Karpas-422 (cell line): ENCODE measurements around the gene DKC1. TPM values are rescaled to one million over a fixed set of nuclear protein-coding genes. Genes with fewer than 3 reads are reported as not detected.
A peak's percentile ranks its signal among the peaks of the same experiment; 100 is the strongest.

Source experiments
- DNase-seq: peaks from one replicate; pipeline ENCODE4 v3.0.0-alpha.2; 2015
- H2AFZ ChIP-seq: fragments of 200-600 bp; sonication (generic); 2 replicates; pipeline ENCODE4 v1.6.1; 2014; ENCODE audit warnings: antibody characterized with exemption, low read length, mixed read lengths
- H3K27ac ChIP-seq: fragments of 200-600 bp; sonication (generic); 2 replicates; pipeline ENCODE4 v1.5.1; 2014; ENCODE audit warnings: mild to moderate bottlenecking, low read length, moderate library complexity
- H3K27me3 ChIP-seq: fragments of 200-600 bp; sonication (generic); 2 replicates; pipeline ENCODE4 v1.6.1; 2014; ENCODE audit warnings: low read length, mixed read lengths
- H3K36me3 ChIP-seq: fragments of 200-600 bp; sonication (generic); 2 replicates; pipeline ENCODE4 v1.6.1; 2014; ENCODE audit warnings: low read length, mixed read lengths; ENCODE audit not compliant: insufficient read depth
- H3K4me1 ChIP-seq: fragments of 200-600 bp; sonication (generic); 2 replicates; pipeline ENCODE4 v1.6.1; 2014; ENCODE audit warnings: mild to moderate bottlenecking, low read length, mixed read lengths
- H3K4me2 ChIP-seq: fragments of 200-600 bp; sonication (generic); 2 replicates; pipeline ENCODE4 v1.6.1; 2014; ENCODE audit warnings: low read length, low read depth, mild to moderate bottlenecking; ENCODE audit not compliant: poor library complexity, severe bottlenecking
- H3K4me3 ChIP-seq: fragments of 200-600 bp; sonication (generic); 2 replicates; pipeline ENCODE4 v1.5.1; 2014; ENCODE audit warnings: mild to moderate bottlenecking, antibody characterized with exemption, low read length, mixed read lengths
- H3K79me2 ChIP-seq: fragments of 200-600 bp; sonication (generic); 2 replicates; pipeline ENCODE4 v1.6.1; 2014; ENCODE audit warnings: mild to moderate bottlenecking, low read length, mixed read lengths
- H3K9ac ChIP-seq: fragments of 200-600 bp; sonication (generic); 2 replicates; pipeline ENCODE4 v1.6.0; 2014; ENCODE audit warnings: low read length
- H3K9me2 ChIP-seq: fragments of 200-600 bp; sonication (generic), shearing (Covaris generic); replicated peaks from 2 replicates; pipeline ENCODE4 v1.6.0; 2014; ENCODE audit warnings: mild to moderate bottlenecking, low read length, moderate library complexity; ENCODE audit not compliant: insufficient read depth
- H3K9me3 ChIP-seq: fragments of 300-700, 200-600 bp; sonication (generic); 2 replicates; pipeline ENCODE4 v1.6.1; 2014; ENCODE audit warnings: low read length, mixed read lengths
- H4K20me1 ChIP-seq: fragments of 200-600 bp; sonication (generic); 2 replicates; pipeline ENCODE4 v1.6.1; 2014; ENCODE audit warnings: mild to moderate bottlenecking, antibody characterized with exemption, low read length, low read depth; ENCODE audit not compliant: insufficient read depth
- total RNA-seq: library from RNA; depleted of rRNA; stranded (reverse); fragments of >200 nt; shearing (Covaris generic); gene quantifications from 2 replicates; pipeline ENCODE4 v1.2.3, GENCODE V29; 2014; ENCODE audit warnings: low replicate concordance; rRNA removed

Gene DKC1
- 58.6 and 94.0 TPM in 2 replicates for total RNA-seq

DNA sequence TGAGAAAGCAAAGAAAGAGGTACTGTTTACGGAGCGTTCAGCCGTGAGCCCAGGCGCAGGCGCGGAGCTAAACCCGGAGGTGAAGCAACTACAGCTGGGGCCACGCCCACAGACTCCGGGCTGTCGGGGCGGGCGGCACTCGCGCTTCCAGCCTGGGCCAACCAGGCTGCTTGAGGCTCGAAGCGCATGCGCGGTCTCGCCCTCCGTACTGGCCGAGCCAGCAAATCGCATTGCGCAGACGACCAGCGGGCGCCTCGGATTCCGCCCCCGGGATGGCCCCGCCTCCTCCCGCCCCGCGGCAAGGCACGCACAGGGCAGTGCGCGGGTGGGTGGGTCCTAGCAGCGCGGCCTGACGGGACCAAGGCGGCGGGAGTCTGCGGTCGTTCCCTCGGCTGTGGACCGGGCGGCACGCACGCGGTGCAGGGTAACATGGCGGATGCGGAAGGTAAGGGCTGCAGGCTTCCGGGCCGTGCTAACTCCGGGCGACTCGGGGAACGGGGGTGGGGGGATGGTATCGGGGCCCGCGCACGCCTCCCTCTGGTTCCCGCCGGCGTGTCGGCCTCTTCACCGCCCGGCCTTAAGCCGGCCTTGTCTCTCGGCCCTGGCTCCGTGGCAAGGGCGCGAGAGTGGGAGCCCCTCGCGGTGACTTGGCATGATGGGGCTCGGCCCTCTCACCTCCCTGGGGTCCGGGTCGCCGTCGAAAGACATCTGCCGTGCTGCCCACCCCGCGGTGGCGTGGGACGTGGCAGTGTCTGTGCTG, at the start of gene DKC1:
TSS of gene DKC1 (plus strand) at position 328 of the 760 bp plus-strand sequence. CDS start at position 430, 102 bp downstream.
- DNase-seq: peak; percentile 97
- H3K36me3 ChIP-seq: peaks cover 28% of the 10 kb centered on the region
- peaks cover 31% of the 10 kb centered on the region for H3K79me2 ChIP-seq
- H4K20me1 ChIP-seq: peaks cover 9% of the 10 kb centered on the region; the same call in 1 of the 2 replicates
- H2AFZ ChIP-seq: 0 out of 2 replicates have a peak within 1 kb of the TSS, but pooled peaks have one; percentile 73
- no peaks in the 10 kb centered on the region for H3K9me3 ChIP-seq
- H3K27me3 ChIP-seq: no peaks in the 10 kb centered on the region
- peak within 1 kb of the TSS; percentile 68 for H3K4me3 ChIP-seq
- H3K4me2 ChIP-seq: peak within 1 kb of the TSS; percentile 76
- no peaks in the 10 kb centered on the region for H3K9me2 ChIP-seq
- H3K9ac ChIP-seq: peak within 1 kb of the TSS; percentile 87
- H3K27ac ChIP-seq: peak within 1 kb of the TSS; percentile 75
- peaks cover 14% of the 10 kb centered on the region for H3K4me1 ChIP-seq

DNA sequence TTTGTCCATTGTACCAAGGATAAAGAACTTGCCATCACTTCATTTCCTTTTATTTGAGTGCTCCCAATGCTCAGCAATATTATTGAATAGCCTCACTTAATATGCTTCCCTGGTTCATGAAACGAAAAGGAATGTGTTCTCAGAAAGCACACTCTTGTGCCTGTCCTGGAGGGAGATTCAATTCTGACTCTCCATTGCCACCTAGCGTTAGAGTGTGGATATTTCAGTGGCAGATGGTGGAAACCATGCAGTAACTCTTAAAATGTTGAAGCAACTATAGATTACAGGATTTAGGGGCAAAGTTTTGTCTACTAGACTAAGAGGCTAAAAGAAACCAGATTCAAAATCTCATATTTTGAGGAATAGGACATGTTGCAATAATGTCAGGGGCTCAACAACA, 47.7 kb upstream of the DKC1 start:
- Histone ChIP-seq H4K20me1 (no peaks in the 10 kb centered on the region), H3K4me2 (no peak overlapping the region), H3K4me3 (no peak overlapping the region), H3K9me2 (no peaks in the 10 kb centered on the region), H3K79me2 (no peaks in the 10 kb centered on the region), H3K9me3 (no peaks in the 10 kb centered on the region), H3K4me1 (peaks cover 31% of the 10 kb centered on the region), H3K9ac (no peak overlapping the region), H3K36me3 (no peaks in the 10 kb centered on the region), H2AFZ (no peak overlapping the region), H3K27me3 (no peaks in the 10 kb centered on the region), H3K27ac (no peak overlapping the region)
- DNase-seq: peak; percentile 86

DNA sequence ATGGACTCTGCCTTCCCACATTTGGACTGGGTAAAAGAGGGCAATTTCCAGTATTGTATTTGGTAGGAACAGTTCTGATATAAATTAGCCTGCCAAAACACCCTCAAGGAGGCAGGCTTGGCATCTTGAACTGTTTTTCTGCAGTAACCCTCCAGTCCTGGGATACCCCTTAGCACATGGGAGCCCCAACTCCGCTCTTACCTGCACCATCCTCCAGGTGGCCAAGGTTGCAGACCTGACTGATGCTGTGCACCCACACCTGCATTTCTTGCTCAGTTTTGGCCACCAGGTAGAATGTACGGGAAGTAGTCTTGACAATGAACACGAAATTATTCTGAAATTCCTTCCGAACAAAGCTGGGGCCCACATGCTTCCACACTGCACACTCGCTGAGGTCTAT, 46.8 kb upstream of the DKC1 start:
- Histone ChIP-seq H3K9me3 (no peaks in the 10 kb centered on the region), H3K79me2 (no peaks in the 10 kb centered on the region), H3K36me3 (no peaks in the 10 kb centered on the region), H4K20me1 (no peaks in the 10 kb centered on the region), H3K27me3 (no peaks in the 10 kb centered on the region), H3K9ac (no peak overlapping the region), H2AFZ (no peak overlapping the region), H3K27ac (no peak overlapping the region), H3K4me1 (peaks cover 31% of the 10 kb centered on the region), H3K4me2 (no peak overlapping the region), H3K4me3 (no peak overlapping the region), H3K9me2 (no peaks in the 10 kb centered on the region)
- DNase-seq: no peak

DNA sequence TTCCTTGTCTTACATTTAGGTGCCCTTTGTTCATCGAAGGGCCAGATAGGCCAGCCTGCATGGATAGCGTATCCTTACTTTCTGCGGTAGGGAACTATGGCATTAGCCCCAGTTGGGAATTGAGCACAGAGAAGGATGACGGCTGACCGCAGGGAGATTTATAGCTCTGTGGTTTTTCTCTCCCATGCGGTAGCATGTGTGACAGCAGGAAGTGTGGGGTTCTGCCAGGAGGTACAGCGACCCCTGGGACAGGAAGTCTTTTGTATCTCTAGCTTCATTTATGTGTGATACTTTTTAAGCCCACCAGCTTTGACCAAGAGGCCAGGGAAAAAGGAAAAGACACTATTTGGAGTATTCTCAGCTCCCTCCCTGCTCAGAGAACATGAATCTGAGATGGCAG, 44.8 kb upstream of the DKC1 start:
- peak overlapping the region; percentile 48; the same call in 1 of the 2 replicates for H2AFZ ChIP-seq
- H3K4me2 ChIP-seq: peak overlapping the region; percentile 55
- H3K27me3 ChIP-seq: no peaks in the 10 kb centered on the region
- H3K79me2 ChIP-seq: no peaks in the 10 kb centered on the region
- H3K9ac ChIP-seq: no peak overlapping the region
- H3K4me3 ChIP-seq: no peak overlapping the region
- H3K4me1 ChIP-seq: peaks cover 31% of the 10 kb centered on the region
- no peak overlapping the region for H3K27ac ChIP-seq
- no peaks in the 10 kb centered on the region for H3K9me3 ChIP-seq
- no peaks in the 10 kb centered on the region for H3K9me2 ChIP-seq
- DNase-seq: peak; percentile 54
- H4K20me1 ChIP-seq: no peaks in the 10 kb centered on the region
- no peaks in the 10 kb centered on the region for H3K36me3 ChIP-seq

DNA sequence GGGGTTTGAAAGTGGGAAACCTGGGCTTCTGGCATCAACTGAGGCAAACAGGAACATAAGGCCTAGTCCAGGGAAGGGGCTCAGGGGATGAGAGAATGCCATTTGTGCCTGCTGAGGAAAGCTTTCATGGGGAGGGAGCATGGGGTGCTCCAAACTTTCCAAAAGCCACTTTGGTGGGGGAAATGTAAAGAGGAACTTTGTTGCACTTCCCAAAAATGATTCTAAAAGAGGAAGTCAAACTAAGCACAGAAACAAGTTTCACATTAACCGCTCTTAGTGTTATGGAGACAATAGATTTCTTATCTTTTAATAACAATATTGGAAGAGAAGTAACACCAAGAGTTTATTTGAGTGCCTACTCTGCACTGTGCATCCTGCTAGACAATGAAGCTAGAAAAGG, 44.0 kb upstream of the DKC1 start:
- Histone ChIP-seq H3K9ac (no peak overlapping the region), H3K4me2 (peak overlapping the region; percentile 55)

DNA sequence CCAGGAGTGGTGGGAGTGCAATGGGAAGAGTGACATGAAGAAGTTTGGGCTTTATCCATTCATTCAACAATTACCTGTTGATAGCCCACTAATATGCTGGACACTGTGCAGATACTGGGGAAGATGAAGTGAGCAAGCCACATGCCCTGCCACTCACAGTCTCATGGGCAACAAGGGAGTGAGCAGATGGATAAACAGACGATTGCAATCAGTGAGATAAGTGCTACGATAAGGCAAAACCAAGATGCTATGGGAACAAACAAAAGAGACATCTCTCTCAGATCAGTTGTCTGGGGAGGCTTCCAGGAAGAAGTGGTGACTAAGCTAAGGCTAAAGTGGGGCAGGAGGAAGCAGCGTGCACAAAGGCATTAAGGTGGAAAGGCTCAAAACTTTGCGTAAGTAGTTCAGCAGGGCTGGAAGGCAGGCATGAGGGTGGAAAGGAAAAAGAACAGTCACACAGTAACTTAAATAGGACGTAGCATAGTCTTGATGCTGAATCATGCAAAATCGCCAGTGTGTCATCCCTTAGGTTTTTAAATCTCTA, 43.5 kb upstream of the DKC1 start:
- peak; percentile 64 for DNase-seq
- peak overlapping the region; percentile 23; the same call in 1 of the 2 replicates for H2AFZ ChIP-seq
- peak overlapping the region; percentile 21 for H3K27ac ChIP-seq
- H3K36me3 ChIP-seq: no peaks in the 10 kb centered on the region
- H3K79me2 ChIP-seq: no peaks in the 10 kb centered on the region
- no peaks in the 10 kb centered on the region for H3K9me2 ChIP-seq
- peak overlapping the region; percentile 28; the same call in 1 of the 2 replicates for H3K4me3 ChIP-seq
- H3K27me3 ChIP-seq: no peaks in the 10 kb centered on the region
- H3K4me1 ChIP-seq: peaks cover 31% of the 10 kb centered on the region
- peak overlapping the region; percentile 55 for H3K4me2 ChIP-seq
- H4K20me1 ChIP-seq: no peaks in the 10 kb centered on the region
- H3K9me3 ChIP-seq: no peaks in the 10 kb centered on the region
- H3K9ac ChIP-seq: no peak overlapping the region

More for the DNA sequence above, 44.0 kb upstream of the DKC1 start:
- Histone ChIP-seq H3K36me3 (no peaks in the 10 kb centered on the region), H3K9me2 (no peaks in the 10 kb centered on the region), H3K27me3 (no peaks in the 10 kb centered on the region), H4K20me1 (no peaks in the 10 kb centered on the region), H3K79me2 (no peaks in the 10 kb centered on the region), H3K27ac (peak overlapping the region; percentile 21), H2AFZ (0 out of 2 replicates have a peak overlapping the region, but pooled peaks have one; percentile 23), H3K9me3 (no peaks in the 10 kb centered on the region), H3K4me1 (peaks cover 31% of the 10 kb centered on the region), H3K4me3 (peak overlapping the region; percentile 28; the same call in 1 of the 2 replicates)
- DNase-seq: peak; percentile 54

DNA sequence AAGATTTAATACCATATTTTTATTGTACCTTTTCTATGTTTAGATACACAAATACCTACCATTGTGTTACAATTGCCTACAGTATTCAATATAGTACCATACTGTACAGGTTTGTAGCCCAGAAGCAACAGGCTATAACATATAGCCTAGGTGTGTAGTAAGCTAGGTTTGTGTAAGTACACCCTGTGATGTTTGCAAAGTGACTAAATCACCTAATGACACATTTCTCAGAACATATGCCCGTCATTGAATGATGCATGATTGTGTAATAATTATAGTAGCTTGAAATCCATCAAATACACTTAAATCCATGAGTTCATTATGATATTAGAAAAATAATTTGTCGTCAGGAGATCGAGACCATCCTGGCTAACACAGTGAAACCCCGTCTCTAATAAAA, 42.6 kb upstream of the DKC1 start:
- Histone ChIP-seq H4K20me1 (no peaks in the 10 kb centered on the region), H3K9ac (no peak overlapping the region), H3K4me1 (peaks cover 25% of the 10 kb centered on the region), H3K27me3 (no peaks in the 10 kb centered on the region), H2AFZ (no peak overlapping the region), H3K4me2 (no peak overlapping the region), H3K9me2 (no peaks in the 10 kb centered on the region), H3K36me3 (no peaks in the 10 kb centered on the region), H3K27ac (no peak overlapping the region), H3K9me3 (no peaks in the 10 kb centered on the region), H3K4me3 (no peak overlapping the region), H3K79me2 (no peaks in the 10 kb centered on the region)
- DNase-seq: no peak

DNA sequence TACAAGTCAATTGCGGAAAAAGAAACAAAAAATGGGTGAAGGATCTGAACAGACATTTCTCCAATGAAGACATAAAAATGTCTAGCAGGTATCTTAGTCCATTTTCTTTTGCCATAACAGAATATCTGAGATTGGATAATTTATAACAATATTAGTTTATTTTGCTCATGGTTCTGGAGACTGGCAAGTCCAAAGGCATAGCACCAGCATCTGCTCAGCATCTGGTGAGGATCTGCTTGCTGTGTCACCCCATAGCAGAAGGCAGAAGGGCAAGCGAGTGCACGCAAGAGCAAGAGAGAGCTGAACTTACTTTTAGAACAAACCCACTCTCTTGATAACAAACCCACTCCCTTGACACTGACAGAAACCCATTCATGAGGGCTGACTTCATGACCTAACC, 41.5 kb upstream of the DKC1 start:
- no peaks in the 10 kb centered on the region for H4K20me1 ChIP-seq
- no peak overlapping the region for H3K4me2 ChIP-seq
- H3K4me1 ChIP-seq: peaks cover 25% of the 10 kb centered on the region
- no peaks in the 10 kb centered on the region for H3K79me2 ChIP-seq
- H3K27me3 ChIP-seq: no peaks in the 10 kb centered on the region
- no peak overlapping the region for H3K4me3 ChIP-seq
- no peaks in the 10 kb centered on the region for H3K9me3 ChIP-seq
- no peaks in the 10 kb centered on the region for H3K9me2 ChIP-seq
- H3K9ac ChIP-seq: no peak overlapping the region
- H3K36me3 ChIP-seq: no peaks in the 10 kb centered on the region
- DNase-seq: no peak
- H2AFZ ChIP-seq: no peak overlapping the region
- H3K27ac ChIP-seq: no peak overlapping the region
